T1000 (cell line): Measurements from ENCODE around the gene CFAP251.
A peak's percentile ranks its signal among the peaks of the same experiment; 100 is the strongest.
"Not testable (repeated sequence)": the region's sequence is repeated elsewhere in the genome, so short reads cannot be mapped to it uniquely, and the experiment has no call there.

Experiments used
- DNase-seq: peaks from one replicate; lab custom pipeline; 2025; ENCODE audit warnings: mixed read lengths; lab: John Stamatoyannopoulos, UW

The CFAP251 gene

DNA sequence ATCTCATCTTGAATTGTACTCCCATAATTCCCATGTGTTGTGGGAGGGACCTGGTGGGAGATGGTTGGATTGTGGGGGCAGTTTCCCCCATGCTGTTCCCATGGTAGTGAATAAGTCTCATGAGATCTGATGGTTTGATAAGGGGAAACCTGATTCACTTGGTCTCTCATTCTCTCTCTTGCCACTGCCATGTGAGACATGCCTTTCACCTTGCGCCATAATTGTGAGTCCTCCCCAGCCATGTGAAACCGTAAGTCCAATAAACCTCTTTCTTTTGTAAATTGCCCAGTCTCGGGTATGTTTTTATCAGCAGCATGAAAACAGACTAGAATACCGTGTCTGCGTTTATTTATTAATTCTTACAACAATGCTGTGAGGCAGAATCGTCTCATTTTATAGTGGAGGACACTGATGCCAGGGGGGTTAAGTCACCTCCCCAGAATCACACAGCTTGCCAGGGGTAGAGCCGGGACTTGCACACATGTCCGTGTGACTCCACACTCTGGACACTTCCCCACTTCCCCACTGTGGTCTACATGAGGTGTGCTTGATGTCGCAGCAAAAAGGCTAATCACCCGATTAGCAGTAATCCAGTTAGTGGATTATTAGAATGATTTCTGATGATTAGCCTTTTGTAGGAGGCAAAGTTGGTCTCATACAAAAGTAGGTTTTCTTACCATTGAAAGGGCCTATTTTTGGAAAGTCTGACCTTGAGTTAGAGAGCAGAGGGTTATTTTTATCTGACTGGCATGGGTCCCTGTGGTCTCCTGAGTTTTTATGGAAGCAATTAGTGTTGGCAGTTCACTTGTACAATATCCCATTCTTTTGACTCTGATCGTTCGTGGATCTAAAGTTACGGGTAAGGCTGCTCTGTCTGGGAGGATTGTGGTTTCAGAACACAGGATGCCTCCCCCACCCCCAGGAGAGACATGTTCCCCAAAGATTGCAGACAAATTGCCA is 55.9 kb downstream of the CFAP251 start:
- DNase-seq = no peak

DNA sequence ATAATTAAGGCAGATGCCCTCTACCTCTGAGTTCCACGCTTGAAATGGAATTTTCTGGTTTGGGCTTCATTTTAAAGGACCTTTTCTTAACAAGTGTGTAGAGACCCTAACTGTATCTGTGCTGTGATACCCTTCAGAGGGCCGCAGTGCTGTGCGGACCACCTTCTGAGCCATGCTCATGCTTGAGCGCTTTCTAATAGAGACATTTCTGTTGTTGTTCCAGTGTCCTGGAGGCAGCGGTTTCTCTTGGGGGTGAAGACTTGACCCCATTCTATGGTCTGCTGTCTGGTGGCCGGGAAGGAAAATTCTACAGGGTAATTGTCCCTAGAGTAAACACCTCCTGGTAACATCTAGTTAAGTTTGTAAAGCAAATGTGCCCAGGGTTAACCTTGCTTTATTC is 56.6 kb downstream of the CFAP251 start:
- no peak for DNase-seq

DNA sequence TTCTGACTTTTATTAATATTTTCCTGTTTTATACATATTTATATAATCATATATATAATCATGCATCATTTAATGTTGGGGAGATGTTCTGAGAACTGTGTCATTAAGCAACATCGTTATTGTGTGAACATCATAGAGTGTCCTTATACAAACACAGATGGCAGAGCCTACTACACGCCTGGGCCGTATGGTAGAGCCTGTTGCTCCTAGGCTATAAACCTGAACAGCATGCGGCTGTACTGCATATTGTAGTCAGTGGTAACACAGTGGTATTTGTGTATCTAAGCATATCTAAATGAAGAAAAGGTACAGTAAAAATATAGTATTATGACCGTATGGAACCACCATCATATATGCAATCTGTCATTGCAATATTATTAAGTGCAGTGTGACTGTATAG is 58.6 kb downstream of the CFAP251 start:
- no peak for DNase-seq

DNA sequence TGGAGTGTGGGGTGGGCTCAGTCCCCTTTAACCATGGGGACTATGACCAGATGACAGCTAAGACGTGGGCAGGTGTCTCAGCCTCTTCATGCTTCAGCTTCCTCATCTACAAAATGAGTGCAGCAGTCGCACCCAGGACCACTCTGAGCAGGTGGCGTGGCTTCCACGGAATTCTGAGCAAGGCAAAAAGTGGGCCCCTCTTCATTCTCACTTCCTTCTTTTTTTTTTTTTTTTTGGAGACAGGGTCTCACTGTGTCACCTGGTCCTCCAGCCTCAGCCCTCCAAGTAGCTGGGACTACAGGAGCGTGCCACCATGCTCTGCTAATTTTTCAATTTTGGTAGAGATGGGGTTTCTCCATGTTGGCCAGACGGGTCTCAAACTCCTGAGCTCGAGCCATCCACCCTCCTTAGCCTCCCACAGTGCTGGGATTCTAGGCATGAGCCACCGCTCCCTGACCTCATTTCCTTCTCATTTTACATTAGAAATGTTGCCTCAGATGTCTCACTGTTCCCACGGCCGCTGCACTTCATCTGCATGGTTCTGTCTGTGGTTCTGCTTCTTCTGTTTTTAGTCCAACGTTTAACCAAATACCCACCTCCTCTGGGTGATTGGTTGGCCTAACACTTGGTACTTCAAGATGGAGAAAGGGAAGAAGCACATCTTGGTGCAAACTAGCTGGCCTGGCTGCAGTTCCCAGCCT is 61.9 kb downstream of the CFAP251 start:
- no peak for DNase-seq

DNA sequence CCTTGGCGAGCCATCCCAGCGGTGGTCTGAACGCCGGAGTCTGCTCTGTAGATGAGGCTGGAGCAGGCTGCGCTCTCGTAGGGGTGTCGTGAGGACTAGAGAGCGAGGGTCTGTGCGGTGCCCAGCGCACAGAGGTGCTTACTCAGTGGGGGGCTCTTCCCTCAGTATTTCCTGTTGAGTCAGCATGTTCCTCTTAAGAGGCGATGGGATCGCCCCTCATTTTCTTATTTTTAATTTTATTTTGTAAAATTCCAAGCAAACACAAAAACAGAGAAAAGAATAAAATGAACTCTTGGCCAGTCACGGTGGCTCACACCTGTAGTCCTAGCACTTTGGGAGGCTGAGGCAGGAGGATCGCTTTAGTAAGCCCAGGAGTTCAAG is 62.5 kb downstream of the CFAP251 start:
- no peak for DNase-seq

DNA sequence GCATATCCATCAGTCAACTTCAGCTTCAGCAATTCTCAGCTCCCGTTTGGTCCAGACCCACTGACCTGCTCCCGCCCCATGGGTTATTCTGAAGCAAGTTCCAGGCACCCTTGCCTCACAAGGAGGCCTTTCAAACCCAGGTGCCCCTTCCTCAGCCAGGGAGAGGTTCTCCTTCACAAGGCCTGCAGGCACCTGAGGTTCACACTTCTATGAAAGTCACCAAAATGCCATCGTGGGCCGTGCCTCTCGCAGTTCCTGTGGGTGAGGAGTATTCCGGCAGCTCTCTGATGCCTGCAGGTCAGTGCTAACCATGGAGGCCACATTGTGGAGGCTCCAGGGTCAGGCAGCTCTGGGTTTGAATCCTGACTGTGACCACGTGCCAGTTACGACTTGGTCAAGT is 63.1 kb downstream of the CFAP251 start:
- no peak for DNase-seq

DNA sequence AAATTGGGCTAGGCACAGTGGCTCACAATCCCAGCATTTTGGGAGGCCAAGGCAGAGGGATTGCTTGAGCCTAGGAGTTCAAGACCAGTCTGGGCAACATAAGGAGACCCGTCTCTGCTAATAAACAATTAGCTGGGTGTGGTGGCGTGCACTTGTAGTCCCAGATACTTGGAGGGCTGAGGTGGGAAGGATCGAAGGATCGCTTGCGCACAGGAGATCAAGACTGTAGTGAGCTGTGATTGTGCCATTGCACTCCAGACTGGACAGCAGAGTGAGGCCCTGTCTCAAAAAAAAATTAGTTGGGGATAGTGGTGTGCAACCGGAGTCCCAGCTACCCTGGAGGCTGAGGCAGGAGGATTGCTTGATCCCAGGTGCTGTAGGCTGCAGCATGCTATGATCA is 64.6 kb downstream of the CFAP251 start:
- DNase-seq = no peak

DNA sequence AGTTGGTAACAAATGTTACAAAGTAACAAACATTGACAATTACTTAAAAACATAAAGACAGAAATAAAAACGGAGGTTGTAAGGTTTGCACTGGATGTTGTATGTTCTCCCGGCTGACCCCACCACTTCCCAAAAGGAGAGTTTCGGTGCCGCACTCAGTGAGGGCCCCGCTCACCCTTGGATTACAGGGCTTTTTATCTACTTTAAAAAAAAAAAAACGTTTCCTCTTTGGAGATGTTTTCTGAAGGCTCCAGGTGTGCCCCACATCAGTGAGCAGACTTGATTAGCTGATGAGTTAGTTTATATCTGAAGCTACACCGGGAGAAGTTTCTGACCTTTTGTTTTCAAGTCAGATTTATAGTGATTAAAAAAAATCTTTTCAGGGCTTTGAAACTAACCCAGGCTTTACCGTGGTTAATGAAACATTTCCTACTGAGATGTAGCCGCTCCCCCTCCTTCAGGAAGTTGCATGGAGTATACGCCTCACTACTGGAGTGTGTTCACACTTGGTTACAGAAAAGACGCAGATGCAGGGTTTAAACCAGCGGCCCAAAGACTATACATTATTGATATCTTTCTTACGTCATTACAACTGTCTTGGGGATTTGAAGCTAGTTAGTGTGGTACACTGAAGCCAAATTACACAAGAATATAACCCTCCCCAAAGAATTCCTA is 65.3 kb downstream of the CFAP251 start:
- DNase-seq = no peak

DNA sequence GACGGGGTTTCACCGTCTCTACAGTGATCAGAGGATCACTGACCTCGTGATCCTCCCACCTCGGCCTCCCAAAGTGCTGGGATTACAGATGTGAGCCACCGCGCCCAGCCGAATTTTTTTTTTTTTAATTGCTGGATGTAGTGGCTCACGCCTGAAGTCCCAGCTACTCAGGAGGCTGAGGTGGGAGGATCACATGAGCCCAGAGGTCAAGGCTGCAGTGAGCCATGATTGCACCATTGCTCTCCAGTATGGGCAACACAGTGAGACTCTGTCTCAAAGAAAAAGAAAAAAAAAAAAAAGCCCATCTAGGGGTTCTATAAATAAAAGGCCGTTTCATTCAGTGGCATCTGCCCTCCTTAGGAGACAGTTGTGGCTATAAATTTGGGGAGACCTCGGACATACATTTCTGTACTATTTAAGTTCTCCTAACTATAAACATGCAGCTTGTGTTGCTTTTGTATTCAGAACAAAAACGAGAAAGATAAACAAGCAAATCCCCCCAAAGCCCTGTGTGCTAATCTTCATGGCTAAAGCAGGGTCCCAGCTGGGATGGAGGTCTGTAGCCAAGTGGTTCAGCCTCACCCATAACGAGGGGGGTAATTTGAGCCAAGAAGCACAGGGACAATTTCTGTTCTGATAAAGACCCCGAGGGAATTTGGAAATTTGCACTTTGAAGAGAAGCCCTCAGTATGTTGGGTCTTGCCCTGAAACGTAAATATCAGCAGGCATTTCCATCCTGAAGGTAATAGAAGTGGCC is 68.3 kb downstream of the CFAP251 start:
- no peak for DNase-seq

DNA sequence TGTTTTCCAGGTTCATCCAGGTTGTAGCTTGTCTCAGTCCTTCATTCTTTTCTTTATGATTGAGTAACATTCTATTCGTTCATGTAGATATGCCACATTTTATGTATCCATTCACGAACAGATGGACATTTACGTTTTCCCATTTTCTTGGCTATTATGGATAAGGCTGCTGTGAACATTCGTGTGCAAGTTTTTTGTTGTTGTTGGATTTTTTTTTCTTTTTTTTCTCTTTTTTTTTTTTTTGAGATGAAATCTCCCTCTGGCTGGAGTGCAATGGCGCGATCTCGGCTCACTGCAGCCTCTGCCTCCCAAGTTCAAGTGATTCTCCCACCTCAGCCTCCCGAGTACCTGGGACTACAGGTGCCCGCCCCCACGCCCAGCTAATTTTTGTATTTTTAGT is 70.1 kb downstream of the CFAP251 start:
- not testable (repeated sequence) for DNase-seq

DNA sequence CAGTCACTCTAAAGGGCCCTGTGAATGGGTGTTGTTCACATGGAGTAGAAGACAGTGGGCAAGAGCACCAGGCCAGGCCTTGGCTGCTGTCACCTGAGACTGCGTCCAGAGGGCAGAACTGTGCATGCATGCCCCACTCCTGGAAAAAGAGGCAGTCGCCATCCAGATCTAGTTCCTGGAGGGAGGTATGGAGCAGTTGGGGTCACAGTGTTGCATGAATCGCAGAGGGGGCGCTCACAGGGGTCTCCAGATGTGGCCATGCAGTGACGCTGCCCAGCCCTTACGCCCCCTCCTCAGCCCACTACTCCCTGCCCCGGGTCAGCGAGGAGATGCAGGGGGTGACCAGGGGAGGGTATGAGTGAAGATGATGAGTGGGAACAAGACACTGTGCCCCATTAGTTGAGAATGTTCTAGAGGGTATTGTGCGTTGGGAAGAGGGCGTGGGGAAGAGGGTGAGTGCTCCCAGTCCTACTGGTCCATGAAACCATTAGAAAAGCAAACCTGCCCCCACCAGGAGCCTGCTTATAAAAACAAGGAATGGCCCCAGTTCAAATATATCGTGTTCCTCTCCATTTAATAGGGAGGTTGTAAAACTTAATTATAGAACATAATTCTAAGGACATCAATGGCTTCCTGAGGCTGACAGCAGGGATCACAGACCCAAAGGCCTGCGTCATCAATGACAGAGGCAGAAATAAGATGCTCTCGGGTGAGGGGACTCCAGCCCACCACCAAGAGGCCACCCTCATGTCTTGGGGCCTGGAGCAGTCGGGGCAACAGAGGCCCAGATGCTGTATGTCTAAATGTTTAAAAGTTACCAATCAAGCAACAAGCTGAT is 71.1 kb downstream of the CFAP251 start:
- no peak for DNase-seq

DNA sequence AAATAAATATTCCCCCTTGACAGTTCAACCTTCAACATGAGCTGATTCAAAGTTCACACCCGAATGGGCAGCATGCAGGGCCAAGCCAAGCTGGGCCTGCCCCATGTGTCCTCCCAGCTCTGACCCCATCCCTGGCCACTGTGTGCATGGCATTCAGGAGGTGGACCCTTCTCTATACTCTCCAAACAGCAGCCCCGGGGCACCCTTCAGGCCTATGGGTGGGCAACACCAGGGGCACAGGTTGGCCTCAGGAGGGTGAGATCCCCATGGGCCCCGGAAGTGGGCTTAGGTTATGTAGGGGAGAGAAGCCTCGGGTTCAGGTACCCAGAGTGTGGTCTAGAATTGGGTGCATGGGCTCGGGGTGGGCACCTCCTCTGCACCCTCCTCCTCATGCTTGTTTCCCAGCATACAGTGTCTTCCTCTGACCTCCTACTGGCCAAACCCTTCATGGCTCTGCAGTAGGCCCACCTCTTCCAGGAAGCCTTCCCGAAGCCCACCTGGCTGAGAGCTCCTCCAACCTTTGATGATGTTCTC is 71.8 kb downstream of the CFAP251 start:
- DNase-seq = no peak

DNA sequence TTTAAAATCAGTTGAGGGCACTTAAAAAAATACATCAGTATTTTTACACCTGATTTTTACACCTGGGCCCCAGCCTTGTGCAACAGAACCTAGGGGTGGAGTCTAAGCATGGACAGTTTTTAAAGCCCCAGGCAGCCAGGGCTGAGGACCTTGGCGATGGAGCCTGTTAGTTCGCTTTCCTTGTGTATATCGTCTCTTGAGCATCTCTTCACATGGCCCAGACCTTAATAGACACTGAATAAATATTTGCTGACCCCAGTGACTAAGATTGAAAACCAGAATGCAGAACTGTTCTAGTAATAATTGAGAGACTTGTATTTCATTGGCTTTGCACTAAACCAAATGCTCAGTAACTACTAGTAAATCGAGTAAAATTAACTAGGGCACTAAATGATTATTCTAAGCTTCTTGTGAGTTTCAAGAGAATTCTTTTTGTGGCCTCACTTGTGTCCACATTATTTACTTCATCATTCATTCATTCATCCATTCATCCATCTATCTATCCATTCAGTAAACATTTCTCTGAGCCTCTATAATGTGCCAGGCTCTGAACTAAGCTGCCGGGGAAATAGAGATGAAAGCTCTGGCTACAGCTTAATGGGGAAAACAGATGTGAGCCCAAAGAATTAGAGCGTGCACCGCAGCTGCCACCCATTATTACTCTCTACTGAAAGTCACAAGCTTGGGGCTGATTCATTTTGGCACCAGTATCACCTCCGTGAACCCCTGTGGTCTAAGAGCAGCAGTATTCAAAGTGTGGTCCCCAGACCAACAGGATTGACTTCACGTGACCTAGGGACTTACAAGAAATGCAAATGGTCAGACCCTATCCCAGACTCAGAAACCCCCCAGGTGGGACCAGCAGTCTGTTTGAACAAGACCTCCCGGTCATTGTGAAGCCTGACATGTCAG is 72.6 kb downstream of the CFAP251 start:
- no peak for DNase-seq

DNA sequence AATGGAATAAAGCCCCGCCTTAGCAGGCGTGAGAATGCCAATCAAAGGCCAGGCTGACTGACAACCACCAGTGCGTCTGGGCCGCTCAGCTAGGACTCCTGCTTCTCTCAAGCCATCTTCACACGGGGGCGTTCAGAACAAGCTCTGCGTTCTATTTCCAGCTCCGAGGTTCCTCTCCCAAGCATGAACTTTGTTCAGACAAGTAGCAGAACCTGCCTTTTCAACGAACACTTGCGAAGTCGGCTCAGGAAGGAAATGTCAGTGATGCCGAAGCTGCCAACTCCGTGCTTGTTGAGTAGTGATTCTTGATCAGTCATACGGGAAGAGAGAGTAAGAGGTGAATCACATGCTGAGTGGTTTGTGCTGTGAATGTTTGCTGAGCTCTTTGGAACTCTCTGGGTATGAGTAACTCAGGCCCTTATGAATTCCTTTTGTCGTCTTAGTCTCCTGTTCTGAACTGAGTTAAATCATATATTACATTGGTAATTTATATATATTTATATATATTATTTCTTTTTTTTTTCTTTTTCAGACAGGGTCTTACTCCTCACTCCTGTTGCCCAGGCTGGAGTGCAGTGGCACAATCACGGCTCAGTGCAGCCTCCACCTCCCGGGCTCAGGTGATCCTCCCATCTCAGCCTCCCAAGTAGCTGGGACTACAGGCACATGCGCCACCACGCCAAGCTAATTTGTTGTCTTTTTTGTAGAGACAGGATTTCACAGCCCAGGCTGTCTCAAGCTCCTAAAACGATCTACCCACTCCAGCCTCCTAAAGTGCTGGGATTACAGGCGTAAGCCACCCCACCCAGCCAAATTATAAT is 73.9 kb downstream of the CFAP251 start:
- DNase-seq = peak; percentile 100

DNA sequence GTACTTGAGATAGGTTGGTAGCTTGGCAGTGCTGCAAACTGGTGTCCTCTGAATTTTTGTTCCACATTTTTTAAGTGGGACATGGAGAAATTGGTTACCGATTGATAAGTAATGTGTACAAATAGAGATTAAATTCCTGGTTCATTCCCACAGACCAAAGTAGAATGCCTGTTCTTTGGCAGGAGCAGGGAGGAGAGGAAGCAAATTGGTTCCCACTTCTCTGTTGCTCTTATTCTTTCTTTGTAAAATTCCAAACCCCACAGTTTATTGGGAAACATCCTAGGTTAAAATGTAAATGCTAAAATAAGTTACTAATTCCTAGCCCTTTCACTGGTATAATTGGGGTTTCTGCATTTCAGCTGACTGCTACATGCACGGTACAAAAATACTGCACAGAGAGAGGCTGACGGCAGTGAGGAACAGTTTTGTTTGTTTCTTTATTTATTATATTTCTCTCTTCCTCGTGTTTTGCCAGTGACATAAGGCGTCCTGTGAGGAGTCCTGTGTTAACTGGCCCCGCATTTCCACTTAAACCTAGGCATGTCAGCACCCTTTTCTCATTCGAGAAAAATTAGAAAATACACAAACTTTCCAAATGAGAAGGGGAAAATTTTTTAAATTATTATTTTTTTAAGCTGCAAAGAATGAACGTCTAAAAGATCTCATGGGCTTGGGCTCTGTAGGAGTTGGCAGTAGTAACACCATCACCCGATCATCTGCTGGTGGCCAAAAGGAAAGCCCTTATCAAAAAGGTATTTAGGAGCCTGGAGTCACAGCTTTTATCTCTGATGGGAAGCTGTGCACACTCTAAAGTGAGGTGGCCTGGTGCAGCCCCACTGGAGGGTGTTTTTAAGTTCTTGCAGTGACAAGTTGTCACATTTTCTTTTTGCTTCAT is 77.9 kb downstream of the CFAP251 start:
- no peak for DNase-seq

DNA sequence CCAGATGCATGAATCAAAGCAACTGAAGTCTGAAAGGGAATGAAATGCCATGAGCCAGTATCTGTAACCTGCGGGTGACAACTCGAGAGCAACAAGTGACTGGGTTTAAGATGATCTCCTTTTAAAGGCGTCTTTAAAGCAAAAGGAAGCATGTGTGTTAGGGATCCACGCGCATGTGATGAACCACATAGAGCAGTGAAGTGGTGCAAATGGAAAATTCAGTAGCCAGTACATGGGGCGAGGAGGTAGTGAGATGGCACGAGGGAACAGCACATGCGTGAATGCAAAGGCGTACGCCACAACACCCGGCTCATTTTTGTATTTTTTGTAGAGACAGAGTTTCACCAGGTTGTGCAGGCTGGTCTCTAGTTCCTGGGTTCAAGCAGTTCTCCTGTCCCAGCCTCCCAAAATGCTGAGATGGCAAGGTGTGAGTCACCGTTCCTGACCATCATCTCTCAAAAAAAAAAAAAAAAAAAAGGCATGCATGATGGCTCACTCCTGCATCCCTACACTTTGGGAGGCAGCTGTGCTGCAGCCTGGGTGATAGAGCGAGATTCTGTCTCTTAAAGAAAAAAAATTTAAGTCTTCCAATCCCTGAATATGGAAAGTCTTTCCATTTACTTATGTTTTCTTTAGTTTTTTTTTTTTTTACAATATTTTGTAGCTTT is 78.7 kb downstream of the CFAP251 start:
- no peak for DNase-seq
